Panc1 (cell line): ENCODE data around the gene TNPO2. TPM values are rescaled to one million over a fixed set of nuclear protein-coding genes. Genes with fewer than 3 reads are reported as not detected.

ENCODE experiments used
- ATAC-seq: fragments of 200-7000 bp; cut with Tn5 transposase; 2 replicates; pipeline ENCODE4 v1.9.1; 2020; ENCODE audit warnings: mild to moderate bottlenecking, moderate library complexity
- BruUV-seq: library from RNA; stranded (reverse); fragments of 400-500 nt; replicated peaks from 2 replicates; lab custom pipeline; 2021; lab: Mats Ljungman, UMichigan
- CTCF ChIA-PET: fragments of 300-600 bp; sonication (Branson Sonifier 250); formaldehyde crosslinking; loops from one replicate; lab custom pipeline; 2022; ENCODE audit warnings: antibody characterized with exemption; lab: Charles Lee
- POLR2A ChIA-PET: fragments of 300-600 bp; sonication (Branson Sonifier 250); formaldehyde crosslinking; loops from one replicate; lab custom pipeline; 2022; ENCODE audit warnings: antibody characterized with exemption; lab: Charles Lee
- DNase-seq: peaks from one replicate; pipeline ENCODE4 v3.0.0-alpha.2; 2010; ENCODE audit warnings: low read depth, low spot score
- H3K27ac ChIP-seq: 2 replicates; pipeline ENCODE4 v1.5.1; 2011; ENCODE audit warnings: mild to moderate bottlenecking, low read length, inconsistent platforms
- H3K27me3 ChIP-seq: fragments of 200-500 bp; sonication (Bioruptor generic); 2 replicates; pipeline ENCODE4 v1.6.0; 2014; ENCODE audit warnings: low read length, inconsistent platforms; ENCODE audit not compliant: control insufficient read depth, insufficient read depth
- H3K36me3 ChIP-seq: fragments of 200-500 bp; sonication (Bioruptor generic); 2 replicates; pipeline ENCODE4 v1.5.1; 2014; ENCODE audit warnings: inconsistent platforms, mild to moderate bottlenecking, low read length, moderate library complexity; ENCODE audit not compliant: control insufficient read depth, insufficient read depth
- H3K4me1 ChIP-seq: 2 replicates; pipeline ENCODE4 v1.5.1; 2011; ENCODE audit warnings: inconsistent platforms, mild to moderate bottlenecking, low read length, moderate library complexity; ENCODE audit not compliant: control insufficient read depth, insufficient read depth
- H3K4me3 ChIP-seq, 2 experiments: 2 replicates each; pipeline ENCODE4 v1.5.1; 2011 to 2012; ENCODE audit warnings: low read depth in 2 of 2, low read length in 2 of 2, mild to moderate bottlenecking in 2 of 2, inconsistent platforms in 1 of 2, moderate library complexity in 1 of 2
- H3K9me3 ChIP-seq: fragments of 200-500 bp; sonication (Bioruptor generic); 2 replicates; pipeline ENCODE4 v1.5.1; 2014; ENCODE audit warnings: low read depth, mild to moderate bottlenecking, inconsistent platforms, low read length, moderate library complexity; ENCODE audit not compliant: control insufficient read depth, insufficient read depth
- POLR2AphosphoS5 ChIP-seq: IDR thresholded peaks from 2 replicates; pipeline ENCODE4 v1.6.1; 2012; ENCODE audit warnings: mild to moderate bottlenecking, low read depth, low read length, moderate library complexity
- SIN3A ChIP-seq: IDR thresholded peaks from 2 replicates; pipeline ENCODE4 v1.6.1; 2012; ENCODE audit warnings: low read depth, mild to moderate bottlenecking, low read length, moderate library complexity, borderline replicate concordance; ENCODE audit not compliant: insufficient read depth
- TCF7L2 ChIP-seq: IDR thresholded peaks from 2 replicates; pipeline ENCODE4 v1.6.1; 2011; ENCODE audit warnings: mild to moderate bottlenecking, low read depth, low read length, inconsistent platforms
- in situ Hi-C: cut with HindIII; loops from 2 replicates; pipeline ENCODE4 v1.10.0; 2016; ENCODE audit warnings: low sequenced_read_pairs, low pct_unique_long_range_greater_than_20kb
- intact Hi-C: fragments of 100-400 bp; cut with micrococcal nuclease; formaldehyde crosslinking; loops from one replicate; pipeline ENCODE4 v1.10.0; 2022; ENCODE audit not compliant: unreplicated experiment
- total RNA-seq: library from RNA; stranded (reverse); gene quantifications from one replicate; pipeline ENCODE4 v1.2.1, GENCODE V29; 2021; ENCODE audit not compliant: unreplicated experiment
- TF ChIP-seq, protein P1 (sequence below): fragments of 450-650 bp; IDR thresholded peaks from 2 replicates; pipeline ENCODE4 v1.5.1; 2017; ENCODE audit warnings: mild to moderate bottlenecking
- TF ChIP-seq, protein P2 (sequence below), 2 experiments: IDR thresholded peaks; 2 replicates each; pipeline ENCODE4 v1.6.1; 2011 to 2012; ENCODE audit warnings: low read depth in 2 of 2, control low read depth in 1 of 2, low read length in 1 of 2, mild to moderate bottlenecking in 1 of 2, moderate library complexity in 1 of 2; ENCODE audit not compliant: insufficient read depth in 1 of 2

TNPO2 gene
- total RNA-seq, 1 experiment from 2014 or later = 83.3 TPM

GRCh38 chr19:12668346-12668745, 55.4 kb downstream of the TNPO2 start:
- CTCF ChIA-PET = no interaction called here
- no peaks in the 10 kb centered on the region for H3K9me3 ChIP-seq
- in situ Hi-C loops = no loop called here
- peaks cover 3% of the 10 kb centered on the region; the same call in 1 of the 2 replicates for H3K36me3 ChIP-seq
- no peak for ATAC-seq
- H3K27me3 ChIP-seq = no peaks in the 10 kb centered on the region
- DNase-seq = no peak
- peak overlapping the region; percentile 87 to 93 for H3K4me3 ChIP-seq
- H3K4me1 ChIP-seq = peaks cover 3% of the 10 kb centered on the region
- intact Hi-C loops = no loop called here
- TF ChIP-seq SIN3A (no peak), TCF7L2 (no peak), POLR2AphosphoS5 (no peak)
- TF ChIP-seq, protein P1, sequence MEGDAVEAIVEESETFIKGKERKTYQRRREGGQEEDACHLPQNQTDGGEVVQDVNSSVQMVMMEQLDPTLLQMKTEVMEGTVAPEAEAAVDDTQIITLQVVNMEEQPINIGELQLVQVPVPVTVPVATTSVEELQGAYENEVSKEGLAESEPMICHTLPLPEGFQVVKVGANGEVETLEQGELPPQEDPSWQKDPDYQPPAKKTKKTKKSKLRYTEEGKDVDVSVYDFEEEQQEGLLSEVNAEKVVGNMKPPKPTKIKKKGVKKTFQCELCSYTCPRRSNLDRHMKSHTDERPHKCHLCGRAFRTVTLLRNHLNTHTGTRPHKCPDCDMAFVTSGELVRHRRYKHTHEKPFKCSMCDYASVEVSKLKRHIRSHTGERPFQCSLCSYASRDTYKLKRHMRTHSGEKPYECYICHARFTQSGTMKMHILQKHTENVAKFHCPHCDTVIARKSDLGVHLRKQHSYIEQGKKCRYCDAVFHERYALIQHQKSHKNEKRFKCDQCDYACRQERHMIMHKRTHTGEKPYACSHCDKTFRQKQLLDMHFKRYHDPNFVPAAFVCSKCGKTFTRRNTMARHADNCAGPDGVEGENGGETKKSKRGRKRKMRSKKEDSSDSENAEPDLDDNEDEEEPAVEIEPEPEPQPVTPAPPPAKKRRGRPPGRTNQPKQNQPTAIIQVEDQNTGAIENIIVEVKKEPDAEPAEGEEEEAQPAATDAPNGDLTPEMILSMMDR = no peak
- TF ChIP-seq, protein P2, sequence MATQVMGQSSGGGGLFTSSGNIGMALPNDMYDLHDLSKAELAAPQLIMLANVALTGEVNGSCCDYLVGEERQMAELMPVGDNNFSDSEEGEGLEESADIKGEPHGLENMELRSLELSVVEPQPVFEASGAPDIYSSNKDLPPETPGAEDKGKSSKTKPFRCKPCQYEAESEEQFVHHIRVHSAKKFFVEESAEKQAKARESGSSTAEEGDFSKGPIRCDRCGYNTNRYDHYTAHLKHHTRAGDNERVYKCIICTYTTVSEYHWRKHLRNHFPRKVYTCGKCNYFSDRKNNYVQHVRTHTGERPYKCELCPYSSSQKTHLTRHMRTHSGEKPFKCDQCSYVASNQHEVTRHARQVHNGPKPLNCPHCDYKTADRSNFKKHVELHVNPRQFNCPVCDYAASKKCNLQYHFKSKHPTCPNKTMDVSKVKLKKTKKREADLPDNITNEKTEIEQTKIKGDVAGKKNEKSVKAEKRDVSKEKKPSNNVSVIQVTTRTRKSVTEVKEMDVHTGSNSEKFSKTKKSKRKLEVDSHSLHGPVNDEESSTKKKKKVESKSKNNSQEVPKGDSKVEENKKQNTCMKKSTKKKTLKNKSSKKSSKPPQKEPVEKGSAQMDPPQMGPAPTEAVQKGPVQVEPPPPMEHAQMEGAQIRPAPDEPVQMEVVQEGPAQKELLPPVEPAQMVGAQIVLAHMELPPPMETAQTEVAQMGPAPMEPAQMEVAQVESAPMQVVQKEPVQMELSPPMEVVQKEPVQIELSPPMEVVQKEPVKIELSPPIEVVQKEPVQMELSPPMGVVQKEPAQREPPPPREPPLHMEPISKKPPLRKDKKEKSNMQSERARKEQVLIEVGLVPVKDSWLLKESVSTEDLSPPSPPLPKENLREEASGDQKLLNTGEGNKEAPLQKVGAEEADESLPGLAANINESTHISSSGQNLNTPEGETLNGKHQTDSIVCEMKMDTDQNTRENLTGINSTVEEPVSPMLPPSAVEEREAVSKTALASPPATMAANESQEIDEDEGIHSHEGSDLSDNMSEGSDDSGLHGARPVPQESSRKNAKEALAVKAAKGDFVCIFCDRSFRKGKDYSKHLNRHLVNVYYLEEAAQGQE (IDR thresholded peaks at IDR 0.05; ENCODE audit: insufficient read depth in 1 of 2, low read depth in 2 of 2, low read length in 1 of 2) = no peak
- POLR2A ChIA-PET = no interaction called here
- peak overlapping the region; percentile 98 for H3K27ac ChIP-seq
- BruUV-seq = no TSS peak

DNA sequence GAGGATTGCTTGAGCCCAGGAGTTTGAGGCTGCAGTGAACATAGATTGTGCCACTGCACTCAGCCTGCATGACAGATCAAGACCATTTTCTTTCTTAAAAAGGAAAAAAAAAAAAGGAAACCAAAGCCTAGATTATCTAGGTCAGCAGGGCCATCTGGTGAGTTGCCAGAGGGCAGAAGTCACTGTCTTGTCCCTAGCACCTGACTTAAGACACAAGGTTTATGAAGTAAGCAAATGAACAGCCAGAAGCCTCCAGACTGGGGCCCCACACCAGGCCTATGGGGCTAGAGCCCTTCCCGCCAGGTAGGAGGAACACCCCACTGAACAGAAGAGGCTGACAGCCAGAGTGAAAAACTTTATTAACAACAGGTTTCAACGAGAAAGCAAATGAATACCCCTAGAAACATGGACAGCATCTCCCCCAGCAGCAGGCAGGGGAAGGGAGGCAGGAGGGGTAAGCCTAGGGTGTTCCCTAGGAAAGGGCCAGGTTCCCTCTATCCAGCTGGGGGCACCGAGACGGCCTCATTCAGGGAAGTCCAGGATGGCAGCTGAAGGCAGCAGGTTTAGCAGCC, 55.9 kb downstream of the TNPO2 start:
- ATAC-seq (no peak), DNase-seq (no peak)
- ChIA-PET CTCF (no interaction called here), POLR2A (no interaction called here)
- Histone ChIP-seq H3K4me3 (peak overlapping the region in 1 of 2 experiments; percentile 93; a peak in 2 of 4 replicates), H3K9me3 (no peaks in the 10 kb centered on the region), H3K27ac (no peak overlapping the region), H3K4me1 (peaks cover 3% of the 10 kb centered on the region), H3K27me3 (no peaks in the 10 kb centered on the region), H3K36me3 (peaks cover 3% of the 10 kb centered on the region; the same call in 1 of the 2 replicates)
- BruUV-seq = no TSS peak
- in situ Hi-C loops (no loop called here), intact Hi-C loops (no loop called here)
- TF ChIP-seq, protein P2 (IDR thresholded peaks at IDR 0.05; ENCODE audit: insufficient read depth in 1 of 2, low read depth in 2 of 2, low read length in 1 of 2) = no peak
- TF ChIP-seq, protein P1 = no peak
- TF ChIP-seq TCF7L2 = no peak
- TF ChIP-seq SIN3A = no peak
- TF ChIP-seq POLR2AphosphoS5 = no peak
